Ovary (tissue), 9 donors: ENCODE data around the gene SMOC2. TPM values are rescaled to one million over a fixed set of nuclear protein-coding genes. Genes with fewer than 3 reads are reported as not detected.

Source experiments
- DNase-seq, 5 donors: peaks; one replicate each; pipeline ENCODE4 v3.0.0-alpha.2; 2019 to 2020
- H3K27ac ChIP-seq, 2 donors: fragments of 200-600 bp; one replicate each; pipeline versions ENCODE4 v1.5.1 to v1.8.0; 2019 to 2022
- H3K27me3 ChIP-seq: fragments of 200-600 bp; one replicate; pipeline ENCODE4 v1.8.0; 2022
- H3K36me3 ChIP-seq: fragments of 200-600 bp; sonication (generic); one replicate; pipeline ENCODE4 v1.5.1; 2019
- H3K4me1 ChIP-seq: one replicate; pipeline ENCODE4 v1.8.1; 2013; ENCODE audit warnings: mild to moderate bottlenecking, moderate library complexity; ENCODE audit not compliant: insufficient read depth
- H3K4me3 ChIP-seq: fragments of 200-600 bp; sonication (generic); one replicate; pipeline ENCODE4 v1.5.1; 2017
- H3K9me3 ChIP-seq, 2 donors: fragments of 200-600 bp in 1 of 2; sonication (generic) in 1 of 2; one replicate each; pipeline versions ENCODE4 v1.5.1 to v1.8.1; 2013 to 2019; ENCODE audit warnings: mild to moderate bottlenecking in 1 of 2, moderate library complexity in 1 of 2
- EP300 ChIP-seq: sonication (generic); formaldehyde crosslinking; IDR thresholded peaks from one replicate; pipeline ENCODE4 v1.6.1; 2017; ENCODE audit warnings: antibody characterized with exemption
- POLR2A ChIP-seq: fragments of 450-650 bp; IDR thresholded peaks from one replicate; pipeline ENCODE4 v1.6.1; 2017; ENCODE audit warnings: antibody characterized with exemption, mild to moderate bottlenecking, moderate library complexity
- WGBS, 3 donors: extraction: QIAGEN DNeasy Blood & Tissue Kit in 1 of 3; methylation state at CpG; one replicate each; pipeline versions ENCODE4 v1.1.5 to v1.1.7; 2013 to 2017; 5-methylcytosine and 5-hydroxymethylcytosine counted together
- intact Hi-C, 4 donors: fragments of 100-400 bp; cut with DNase I; formaldehyde crosslinking; loops; one replicate each; pipeline versions ENCODE4 v1.11.0 to v1.15.1; 2022 to 2023
- polyA plus RNA-seq, 2 donors: library from polyadenylated mRNA; stranded (reverse); fragments of 200-250 nt in 1 of 2; fragments of 350-450 nt in 1 of 2; fragmentation: Illumina TruSeq in 1 of 2; extraction: RNeasy Lipid Tissue Mini Kit (QIAGEN cat#74804) in 1 of 2; gene quantifications; one replicate each; pipeline ENCODE4 v1.2.3, GENCODE V29; 2013 to 2014
- total RNA-seq, 7 donors: library from RNA; depleted of rRNA in 2 of 7; stranded (reverse); fragments of >200 nt in 2 of 7; fragmentation: NEBNext Ultra II Directional in 3 of 7; extraction: Animal tissue kit (Norgen Biotek cat#: 25700) in 3 of 7; gene quantifications; one replicate each; pipeline versions ENCODE4 v1.1.0 to v1.2.4, GENCODE V29; 2016 to 2023
- TF ChIP-seq, protein P1 (sequence below), 3 donors: fragments of 450-650 bp in 2 of 3; fragments of 200-600 bp in 1 of 3; IDR thresholded peaks; one replicate each; pipeline versions ENCODE4 v1.5.1 to v1.8.0; 2016 to 2022; ENCODE audit warnings: antibody characterized with exemption in 3 of 3, mild to moderate bottlenecking in 1 of 3
- donor health status: DM: no; HTN: no; CAD: no; lungs with moderate emphysema.
- donor health status: DM: no; HTN: no; CAD: no.
- donor health status: Bipolar disorder and iron deficiency.
- donor health status: DM: yes; HTN: yes; CAD: no.
- donor health status: DM: no; HTN: no; CAD: no.
- donor health status: DM: yes; HTN: yes; CAD: no.

Gene SMOC2
- total and polyA plus RNA-seq, 9 donors = 84.4 to 272 (median 129) TPM

DNA sequence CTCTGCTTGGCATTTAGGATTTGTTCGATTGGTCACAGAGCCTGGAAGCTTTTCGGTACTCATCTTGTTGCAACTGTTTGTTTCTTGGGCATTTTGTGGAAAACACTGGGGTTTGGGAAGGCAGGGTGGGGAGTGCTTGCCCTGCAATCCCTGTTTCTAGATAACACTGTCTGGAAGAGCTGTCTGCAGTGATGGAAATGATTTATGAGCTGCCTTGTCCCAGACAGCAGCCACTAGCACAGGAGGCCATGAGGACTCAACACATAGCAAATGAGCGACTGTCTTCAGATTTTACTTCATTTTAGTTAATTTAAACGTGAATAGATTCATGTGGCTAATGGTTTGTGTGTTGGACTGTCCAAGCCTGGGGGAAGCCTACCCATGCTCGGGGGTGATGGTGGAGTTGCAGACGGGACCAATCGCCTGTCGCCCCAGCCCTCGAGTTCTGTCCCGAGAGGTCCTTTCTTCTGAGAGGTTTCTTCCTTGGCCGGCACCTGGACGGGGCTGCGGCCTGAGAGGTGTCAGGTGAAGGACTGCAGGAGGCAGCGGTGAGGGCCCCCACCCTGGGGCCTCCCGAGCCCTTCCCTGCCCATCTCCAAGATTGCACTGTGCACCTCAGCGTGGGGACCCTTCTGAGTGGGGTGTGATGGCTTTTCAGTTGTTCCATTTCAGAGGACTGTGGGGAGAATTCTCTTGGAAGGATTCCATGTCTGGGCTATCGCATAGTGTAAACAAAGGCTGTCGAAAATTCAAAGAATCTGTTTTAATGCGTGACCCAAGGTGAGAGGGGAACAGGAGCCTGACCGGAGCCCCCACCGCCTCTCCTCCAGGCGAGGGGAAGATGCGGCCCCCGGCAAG, 55.4 kb downstream of the SMOC2 start:
- intact Hi-C loops = no loop called here
- H3K36me3 ChIP-seq = no peaks in the 10 kb centered on the region
- 62 to 72% (median 71%) methylated on average over 24 of the region's 24 CpGs for WGBS, 3 donors
- TF ChIP-seq, protein P1, sequence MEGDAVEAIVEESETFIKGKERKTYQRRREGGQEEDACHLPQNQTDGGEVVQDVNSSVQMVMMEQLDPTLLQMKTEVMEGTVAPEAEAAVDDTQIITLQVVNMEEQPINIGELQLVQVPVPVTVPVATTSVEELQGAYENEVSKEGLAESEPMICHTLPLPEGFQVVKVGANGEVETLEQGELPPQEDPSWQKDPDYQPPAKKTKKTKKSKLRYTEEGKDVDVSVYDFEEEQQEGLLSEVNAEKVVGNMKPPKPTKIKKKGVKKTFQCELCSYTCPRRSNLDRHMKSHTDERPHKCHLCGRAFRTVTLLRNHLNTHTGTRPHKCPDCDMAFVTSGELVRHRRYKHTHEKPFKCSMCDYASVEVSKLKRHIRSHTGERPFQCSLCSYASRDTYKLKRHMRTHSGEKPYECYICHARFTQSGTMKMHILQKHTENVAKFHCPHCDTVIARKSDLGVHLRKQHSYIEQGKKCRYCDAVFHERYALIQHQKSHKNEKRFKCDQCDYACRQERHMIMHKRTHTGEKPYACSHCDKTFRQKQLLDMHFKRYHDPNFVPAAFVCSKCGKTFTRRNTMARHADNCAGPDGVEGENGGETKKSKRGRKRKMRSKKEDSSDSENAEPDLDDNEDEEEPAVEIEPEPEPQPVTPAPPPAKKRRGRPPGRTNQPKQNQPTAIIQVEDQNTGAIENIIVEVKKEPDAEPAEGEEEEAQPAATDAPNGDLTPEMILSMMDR (IDR thresholded peaks at IDR 0.05) = no peak
- no peak for TF ChIP-seq POLR2A
- TF ChIP-seq EP300 = no peak
- H3K27ac ChIP-seq = no peak overlapping the region
- H3K27me3 ChIP-seq = no peaks in the 10 kb centered on the region
- H3K4me3 ChIP-seq = no peak overlapping the region
- peaks cover 15% of the 10 kb centered on the region for H3K4me1 ChIP-seq
- no peak for DNase-seq
- H3K9me3 ChIP-seq = no peaks in the 10 kb centered on the region

DNA sequence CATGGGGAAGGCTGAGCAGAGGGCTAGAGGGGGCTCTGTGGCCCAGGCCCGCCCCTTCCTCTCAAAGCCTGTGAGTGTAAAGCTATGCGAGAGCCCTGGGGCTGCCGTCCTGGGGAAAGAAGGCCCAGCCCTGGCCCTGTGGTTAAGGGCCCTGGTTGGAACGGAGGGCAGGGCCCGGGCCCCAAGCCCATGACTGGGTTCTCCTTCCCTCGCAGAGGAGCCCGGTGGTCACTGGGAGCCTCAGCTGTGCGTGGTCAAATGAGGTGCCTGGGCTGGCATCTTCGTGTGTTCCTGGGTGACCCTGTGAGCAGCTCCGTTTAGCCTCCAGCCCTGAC, 56.0 kb downstream of the SMOC2 start:
- DNase-seq = no peak
- Histone ChIP-seq H3K27ac (no peak overlapping the region), H3K27me3 (no peaks in the 10 kb centered on the region), H3K4me3 (no peak overlapping the region), H3K9me3 (no peaks in the 10 kb centered on the region), H3K4me1 (peaks cover 15% of the 10 kb centered on the region), H3K36me3 (no peaks in the 10 kb centered on the region)
- intact Hi-C loops = no loop called here
- 79 to 90% (median 88%) methylated on average over 10 of the region's 10 CpGs for WGBS, 3 donors
- TF ChIP-seq POLR2A (no peak), EP300 (no peak)
- TF ChIP-seq, protein P1 (IDR thresholded peaks at IDR 0.05) = no peak

DNA sequence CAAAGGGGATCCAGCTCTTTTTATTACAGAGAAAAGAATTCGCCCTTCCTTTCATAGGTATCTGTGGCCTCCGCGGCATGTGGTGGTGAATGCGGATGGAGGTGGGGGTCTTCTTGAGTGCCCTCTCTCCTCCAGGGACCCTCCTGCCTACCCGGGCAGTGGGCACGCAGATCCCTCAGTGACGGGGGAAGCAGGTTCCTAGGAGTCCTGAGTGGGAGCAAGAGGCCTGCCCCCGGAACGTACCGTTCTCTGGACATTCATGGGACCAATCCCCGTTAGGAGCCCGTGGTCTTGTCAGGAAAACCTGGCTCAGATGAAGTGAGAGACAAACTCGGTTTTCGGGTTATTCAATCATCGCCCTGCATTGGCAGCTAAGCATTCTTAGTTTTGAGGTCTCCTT, 56.4 kb downstream of the SMOC2 start:
- Histone ChIP-seq H3K27ac (no peak overlapping the region), H3K27me3 (no peaks in the 10 kb centered on the region), H3K4me3 (no peak overlapping the region), H3K36me3 (no peaks in the 10 kb centered on the region), H3K4me1 (peaks cover 15% of the 10 kb centered on the region), H3K9me3 (no peaks in the 10 kb centered on the region)
- DNase-seq = no peak
- no peak for TF ChIP-seq EP300
- TF ChIP-seq, protein P1 (IDR thresholded peaks at IDR 0.05) = no peak
- TF ChIP-seq POLR2A = no peak
- intact Hi-C loops = no loop called here
- WGBS, 3 donors = 94 to 96% (median 95%) methylated on average over 15 of the region's 15 CpGs

DNA sequence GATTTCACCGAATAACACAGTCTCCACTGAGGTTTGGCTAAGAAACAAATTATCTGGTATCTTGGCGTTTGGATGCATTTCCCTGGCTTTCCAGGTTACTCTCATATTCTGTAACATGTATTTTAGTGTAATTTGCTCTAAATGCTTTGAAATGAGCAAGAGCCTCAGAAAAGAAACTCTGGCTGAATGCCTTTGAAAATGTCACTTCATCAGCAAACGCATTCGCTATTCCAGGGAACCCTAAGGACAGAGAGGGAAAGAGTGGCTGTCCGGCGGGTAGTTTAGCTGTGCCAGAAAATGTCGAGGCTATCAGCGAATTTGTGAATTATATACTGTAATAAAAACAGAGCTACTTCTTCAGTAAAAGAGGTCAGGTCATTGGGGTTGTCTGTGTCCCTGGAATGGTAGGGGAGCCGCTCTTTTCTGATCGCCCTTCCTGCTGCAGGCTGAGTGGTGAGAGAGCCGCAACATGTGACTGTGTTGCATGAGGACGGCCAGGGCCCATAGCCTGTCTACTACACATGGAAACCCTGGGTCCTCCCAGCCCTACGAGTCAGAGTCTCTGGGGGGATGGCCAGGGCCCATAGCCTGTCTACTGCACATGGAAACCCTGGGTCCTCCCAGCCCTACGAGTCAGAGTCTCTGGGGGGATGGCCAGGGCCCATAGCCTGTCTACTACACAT, 57.3 kb downstream of the SMOC2 start:
- intact Hi-C loops = no loop called here
- no peak for DNase-seq
- Histone ChIP-seq H3K9me3 (no peaks in the 10 kb centered on the region), H3K27ac (no peak overlapping the region), H3K4me3 (no peak overlapping the region), H3K27me3 (no peaks in the 10 kb centered on the region), H3K36me3 (no peaks in the 10 kb centered on the region), H3K4me1 (peaks cover 15% of the 10 kb centered on the region)
- TF ChIP-seq EP300 (no peak), POLR2A (no peak)
- TF ChIP-seq, protein P1 (IDR thresholded peaks at IDR 0.05) = no peak
- WGBS, 3 donors = 72 to 85% (median 84%) methylated on average over 14 of the region's 14 CpGs
